Measurements from ENCODE around the gene TMEM132D. TPM values are rescaled to one million over a fixed set of nuclear protein-coding genes. Genes with fewer than 3 reads are reported as not detected.
"Not testable (repeated sequence)": the region's sequence is repeated elsewhere in the genome, so short reads cannot be mapped to it uniquely, and the experiment has no call there.

TMEM132D gene
- total RNA-seq, 1 donor from 2014 or later, result not detected

DNA sequence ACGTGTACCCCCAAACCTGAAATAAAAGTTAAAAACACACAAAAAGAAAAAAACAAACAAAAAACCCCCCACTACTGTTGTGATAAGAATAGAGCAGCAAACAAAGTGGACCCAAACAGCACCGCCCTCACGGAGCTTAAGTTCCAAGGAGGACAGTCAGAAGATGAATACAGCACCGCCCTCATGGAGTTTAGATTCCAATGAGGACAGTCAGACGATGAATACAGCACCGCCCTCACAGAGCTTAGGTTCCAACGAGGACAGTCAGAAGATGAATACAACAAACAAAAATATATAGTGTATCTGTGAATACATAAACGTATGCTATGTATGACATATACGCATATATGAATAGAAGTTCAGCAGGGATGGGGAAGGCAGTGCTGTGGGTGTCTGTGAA lies 696.7 kb downstream of the TMEM132D start:
- Mint-ChIP-seq H3K4me3 (no peak overlapping the region), H3K27me3 (ENCODE audit: insufficient read depth) (no peaks in the 10 kb centered on the region), H3K36me3 (ENCODE audit: low read depth) (no peaks in the 10 kb centered on the region), H3K4me1 (ENCODE audit: low read depth) (no peaks in the 10 kb centered on the region), H3K27ac (no peak overlapping the region), H3K9me3 (no peaks in the 10 kb centered on the region)
- no peak for DNase-seq (ENCODE audit: low spot score)
- intact Hi-C loops (cut with micrococcal nuclease), result no loop called here

- no peak overlapping the region for H3K4me3 Mint-ChIP-seq
- no peaks in the 10 kb centered on the region for H3K27me3 Mint-ChIP-seq (ENCODE audit: insufficient read depth)
- no peak for DNase-seq (ENCODE audit: low spot score)
- intact Hi-C loops (cut with micrococcal nuclease), result no loop called here
- H3K27ac Mint-ChIP-seq, result no peak overlapping the region
- no peaks in the 10 kb centered on the region for H3K4me1 Mint-ChIP-seq (ENCODE audit: low read depth)
- H3K9me3 Mint-ChIP-seq, result peaks cover 5% of the 10 kb centered on the region
- H3K36me3 Mint-ChIP-seq (ENCODE audit: low read depth), result no peaks in the 10 kb centered on the region
Measured at GRCh38 chr12:129203456-129203855, 700.4 kb downstream of the TMEM132D start.

DNA sequence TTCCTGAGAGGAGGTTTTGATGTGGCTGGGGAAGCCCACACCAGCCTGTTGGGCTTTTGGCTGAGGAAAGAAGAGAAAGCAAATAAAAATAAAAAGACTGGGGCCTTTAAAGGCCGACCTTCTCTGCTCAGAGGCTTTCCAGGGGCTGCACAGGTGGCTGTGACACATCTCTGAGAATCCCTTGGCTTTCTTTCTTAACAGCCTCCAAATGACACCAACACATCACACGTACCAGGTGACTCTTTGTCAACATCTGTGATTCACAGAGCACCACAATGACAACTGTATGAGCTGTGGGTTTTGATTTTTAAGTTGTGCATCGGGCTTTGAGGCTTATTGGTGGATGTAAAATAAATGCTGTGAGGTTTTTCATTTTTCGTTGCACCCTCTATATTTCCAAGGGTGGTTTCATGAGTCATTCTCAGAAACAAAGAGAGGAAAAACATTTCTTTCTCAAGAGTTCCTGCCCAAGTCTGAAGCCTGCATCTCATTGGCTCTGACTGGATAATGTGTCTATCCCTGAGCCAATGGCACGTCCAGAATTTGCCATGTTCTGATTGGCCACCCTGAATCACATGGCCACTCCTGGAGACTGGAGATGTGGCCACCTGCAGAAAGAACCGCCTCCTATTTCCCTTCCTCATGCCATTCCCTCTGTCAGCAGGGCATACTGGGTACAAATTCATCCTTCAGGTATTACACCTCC lies 701.6 kb downstream of the TMEM132D start:
- intact Hi-C loops (cut with micrococcal nuclease), result no loop called here
- H3K4me1 Mint-ChIP-seq (ENCODE audit: low read depth), result no peaks in the 10 kb centered on the region
- H3K9me3 Mint-ChIP-seq, result peaks cover 5% of the 10 kb centered on the region
- H3K27ac Mint-ChIP-seq, result no peak overlapping the region
- H3K36me3 Mint-ChIP-seq (ENCODE audit: low read depth), result no peaks in the 10 kb centered on the region
- no peak overlapping the region for H3K4me3 Mint-ChIP-seq
- no peaks in the 10 kb centered on the region for H3K27me3 Mint-ChIP-seq (ENCODE audit: insufficient read depth)
- no peak for DNase-seq (ENCODE audit: low spot score)

DNA sequence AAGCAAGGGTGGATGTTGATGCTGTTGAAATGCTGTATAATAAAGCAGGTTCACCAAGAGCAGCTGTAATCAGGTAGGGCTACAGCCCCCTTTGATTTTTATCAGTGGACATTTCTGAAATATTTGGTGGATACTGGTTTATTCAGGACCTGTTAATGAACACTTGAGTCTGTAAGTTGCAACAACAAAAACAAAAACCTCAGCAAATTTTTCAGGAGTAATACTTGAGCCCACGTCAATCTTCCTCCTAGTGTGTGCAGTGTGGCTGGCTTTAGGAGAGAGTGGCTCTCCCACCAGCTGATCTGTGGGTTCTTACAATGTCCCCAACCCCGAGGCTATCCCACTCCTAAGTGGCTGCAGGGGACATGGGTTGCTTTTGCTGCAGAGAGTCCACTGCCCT lies 702.8 kb downstream of the TMEM132D start:
- no peak for DNase-seq (ENCODE audit: low spot score)
- intact Hi-C loops (cut with micrococcal nuclease), result no loop called here
- H3K9me3 Mint-ChIP-seq, result peaks cover 10% of the 10 kb centered on the region
- no peaks in the 10 kb centered on the region for H3K4me1 Mint-ChIP-seq (ENCODE audit: low read depth)
- no peaks in the 10 kb centered on the region for H3K36me3 Mint-ChIP-seq (ENCODE audit: low read depth)
- H3K27me3 Mint-ChIP-seq (ENCODE audit: insufficient read depth), result no peaks in the 10 kb centered on the region
- H3K27ac Mint-ChIP-seq, result no peak overlapping the region
- H3K4me3 Mint-ChIP-seq, result no peak overlapping the region

DNA sequence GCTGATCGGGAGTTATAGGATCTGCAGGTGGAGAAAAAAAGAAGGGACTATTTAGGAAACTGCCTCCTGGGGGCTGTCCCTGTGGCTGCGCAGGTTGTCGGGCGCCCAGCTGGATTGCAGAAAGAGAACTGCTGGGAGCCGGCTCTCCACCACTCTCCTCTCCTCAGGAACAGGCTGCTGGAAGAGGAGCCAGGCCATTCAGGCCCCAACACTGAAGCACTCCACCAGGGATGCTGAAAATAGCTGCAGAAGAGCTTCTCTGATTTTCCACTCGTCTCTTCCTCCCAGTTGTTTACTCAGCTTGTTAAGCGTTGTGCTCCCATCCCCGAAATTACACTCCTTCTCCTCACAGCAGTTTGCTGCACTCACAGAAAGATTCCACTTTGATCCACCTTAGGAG lies 703.2 kb downstream of the TMEM132D start:
- no peak for DNase-seq (ENCODE audit: low spot score)

GRCh38 chr12:129196927-129197326 lies 706.9 kb downstream of the TMEM132D start:
- H3K4me1 Mint-ChIP-seq (ENCODE audit: low read depth), result no peaks in the 10 kb centered on the region
- DNase-seq (ENCODE audit: low spot score), result no peak
- H3K9me3 Mint-ChIP-seq, result peaks cover 23% of the 10 kb centered on the region
- H3K27ac Mint-ChIP-seq, result no peak overlapping the region
- H3K36me3 Mint-ChIP-seq (ENCODE audit: low read depth), result no peaks in the 10 kb centered on the region
- intact Hi-C loops (cut with micrococcal nuclease), result no loop called here
- H3K27me3 Mint-ChIP-seq (ENCODE audit: insufficient read depth), result no peaks in the 10 kb centered on the region
- no peak overlapping the region for H3K4me3 Mint-ChIP-seq

More for the DNA sequence above, 703.2 kb downstream of the TMEM132D start:
- Mint-ChIP-seq H3K27ac (no peak overlapping the region), H3K4me3 (no peak overlapping the region), H3K27me3 (ENCODE audit: insufficient read depth) (no peaks in the 10 kb centered on the region), H3K4me1 (ENCODE audit: low read depth) (no peaks in the 10 kb centered on the region), H3K36me3 (ENCODE audit: low read depth) (no peaks in the 10 kb centered on the region), H3K9me3 (peaks cover 10% of the 10 kb centered on the region)
- intact Hi-C loops (cut with micrococcal nuclease), result no loop called here

- intact Hi-C loops (cut with micrococcal nuclease), result no loop called here
- H3K36me3 Mint-ChIP-seq (ENCODE audit: low read depth), result no peaks in the 10 kb centered on the region
- H3K4me3 Mint-ChIP-seq, result no peak overlapping the region
- no peak overlapping the region for H3K27ac Mint-ChIP-seq
- H3K27me3 Mint-ChIP-seq (ENCODE audit: insufficient read depth), result no peaks in the 10 kb centered on the region
- no peak for DNase-seq (ENCODE audit: low spot score)
- no peaks in the 10 kb centered on the region for H3K4me1 Mint-ChIP-seq (ENCODE audit: low read depth)
- peaks cover 20% of the 10 kb centered on the region for H3K9me3 Mint-ChIP-seq
Measured at GRCh38 chr12:129195081-129195480, 708.7 kb downstream of the TMEM132D start.

DNA sequence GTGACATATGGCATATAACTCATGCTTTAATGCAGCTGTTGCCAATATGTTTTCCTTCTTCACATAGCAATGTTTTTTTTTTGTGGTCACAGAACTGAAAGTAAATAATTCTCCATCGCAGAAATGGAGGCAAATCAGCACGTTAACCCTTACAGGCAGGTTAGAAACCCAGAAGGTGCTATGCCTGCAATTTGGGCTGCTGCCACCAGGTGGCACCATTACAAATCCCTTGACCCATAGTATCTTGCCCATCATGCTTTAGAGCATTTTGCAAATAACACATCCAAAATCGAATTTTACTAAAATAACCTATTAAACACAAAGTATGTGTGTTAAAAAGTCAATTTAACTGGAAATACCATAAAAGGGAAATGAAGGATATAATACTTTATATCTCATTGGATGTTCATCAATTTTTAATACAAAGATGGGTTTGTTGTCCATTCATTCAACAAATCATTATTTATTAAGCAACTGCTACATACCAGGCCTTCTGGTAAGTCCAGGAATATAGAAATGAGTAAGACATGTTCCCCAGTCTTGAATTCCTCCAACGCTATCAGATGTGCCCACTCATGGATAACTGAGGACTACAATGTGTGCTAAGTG lies 710.5 kb downstream of the TMEM132D start:
- Mint-ChIP-seq H3K4me3 (no peak overlapping the region), H3K27ac (no peak overlapping the region), H3K27me3 (ENCODE audit: insufficient read depth) (no peaks in the 10 kb centered on the region), H3K9me3 (peaks cover 20% of the 10 kb centered on the region), H3K4me1 (ENCODE audit: low read depth) (no peaks in the 10 kb centered on the region), H3K36me3 (ENCODE audit: low read depth) (no peaks in the 10 kb centered on the region)
- no peak for DNase-seq (ENCODE audit: low spot score)
- intact Hi-C loops (cut with micrococcal nuclease), result loop anchor here (2.0 to 5.0 kb wide), 2 partner anchors 717 to 819 kb away; no protein-coding TSS in a partner anchor

GRCh38 chr12:129190827-129191226 lies 713.0 kb downstream of the TMEM132D start:
- no peaks in the 10 kb centered on the region for H3K27me3 Mint-ChIP-seq (ENCODE audit: insufficient read depth)
- H3K36me3 Mint-ChIP-seq (ENCODE audit: low read depth), result no peaks in the 10 kb centered on the region
- no peak overlapping the region for H3K4me3 Mint-ChIP-seq
- intact Hi-C loops (cut with micrococcal nuclease), result loop anchor here (5.0 kb wide), 1 partner anchor 821 kb away; no protein-coding TSS in a partner anchor
- H3K27ac Mint-ChIP-seq, result no peak overlapping the region
- H3K4me1 Mint-ChIP-seq (ENCODE audit: low read depth), result no peaks in the 10 kb centered on the region
- peaks cover 14% of the 10 kb centered on the region for H3K9me3 Mint-ChIP-seq
- DNase-seq (ENCODE audit: low spot score), result no peak

DNA sequence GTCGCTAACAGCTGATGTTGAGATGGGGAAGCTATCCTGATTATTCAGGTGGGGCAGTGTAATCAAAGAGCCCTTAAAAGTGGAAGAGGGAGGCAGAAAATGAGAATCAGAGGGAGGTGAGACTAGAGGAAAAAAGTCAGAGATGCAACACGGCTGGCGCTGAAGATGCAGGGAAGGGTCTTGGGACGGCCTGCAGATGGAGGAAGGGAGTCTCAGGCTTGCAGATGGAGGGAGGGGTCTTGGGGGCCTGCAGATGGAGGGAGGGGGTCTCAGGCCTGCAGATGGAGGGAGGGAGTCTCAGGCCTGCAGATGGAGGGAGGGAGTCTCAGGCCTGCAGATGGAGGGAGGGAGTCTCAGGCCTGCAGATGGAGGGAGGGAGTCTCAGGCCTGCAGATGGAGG lies 713.9 kb downstream of the TMEM132D start:
- H3K9me3 Mint-ChIP-seq, result peaks cover 14% of the 10 kb centered on the region
- H3K4me1 Mint-ChIP-seq (ENCODE audit: low read depth); H3K27me3 Mint-ChIP-seq (ENCODE audit: insufficient read depth); H3K36me3 Mint-ChIP-seq (ENCODE audit: low read depth); H3K4me3 Mint-ChIP-seq; DNase-seq (ENCODE audit: low spot score); H3K27ac Mint-ChIP-seq: not testable (repeated sequence)
- intact Hi-C loops (cut with micrococcal nuclease), result loop anchor here (5.0 kb wide), 1 partner anchor 822 kb away; no protein-coding TSS in a partner anchor

DNA sequence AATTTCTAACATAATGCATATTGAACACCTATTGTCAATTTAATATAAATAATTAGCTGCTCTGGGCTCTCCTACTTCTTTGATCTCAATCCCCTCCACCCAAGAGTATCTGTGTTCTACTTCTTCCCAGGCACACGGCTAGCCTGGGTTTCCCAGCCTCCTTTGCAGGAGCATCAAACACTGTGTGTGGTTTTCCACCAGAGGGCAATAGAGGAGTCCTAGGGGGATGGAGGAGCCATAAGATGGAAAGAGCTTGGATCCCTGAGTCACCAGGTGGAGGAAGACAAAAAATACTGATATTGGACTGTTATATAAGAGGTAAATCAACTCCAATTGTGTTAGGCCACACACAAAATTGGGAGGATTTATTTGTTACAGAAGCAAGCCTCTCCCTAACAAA lies 716.9 kb downstream of the TMEM132D start:
- no peaks in the 10 kb centered on the region for H3K27me3 Mint-ChIP-seq (ENCODE audit: insufficient read depth)
- H3K27ac Mint-ChIP-seq, result no peak overlapping the region
- H3K4me3 Mint-ChIP-seq, result no peak overlapping the region
- no peaks in the 10 kb centered on the region for H3K4me1 Mint-ChIP-seq (ENCODE audit: low read depth)
- intact Hi-C loops (cut with micrococcal nuclease), result no loop called here
- H3K36me3 Mint-ChIP-seq (ENCODE audit: low read depth), result no peaks in the 10 kb centered on the region
- peaks cover 2% of the 10 kb centered on the region for H3K9me3 Mint-ChIP-seq
- no peak for DNase-seq (ENCODE audit: low spot score)

DNA sequence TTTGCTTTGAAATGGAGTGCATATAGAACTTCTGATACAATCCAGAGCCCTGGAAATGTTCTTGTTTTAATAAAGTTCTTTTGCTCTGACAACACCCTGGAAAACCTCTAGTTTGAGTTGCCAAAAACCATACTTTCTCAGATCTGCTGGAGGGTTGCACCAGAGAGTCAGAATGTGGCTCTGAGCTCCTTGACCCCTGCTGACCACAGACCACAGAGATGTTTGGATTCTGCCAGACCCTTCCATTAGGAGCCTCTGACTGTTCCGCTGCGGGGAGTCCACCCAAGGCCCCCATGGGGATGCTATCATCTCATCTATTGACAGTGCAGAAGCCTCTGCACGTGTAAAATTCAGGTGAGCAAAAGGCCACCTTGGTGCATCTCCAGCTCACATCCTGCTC lies 718.0 kb downstream of the TMEM132D start:
- DNase-seq (ENCODE audit: low spot score), result no peak
- Mint-ChIP-seq H3K27ac (no peak overlapping the region), H3K4me3 (no peak overlapping the region), H3K36me3 (ENCODE audit: low read depth) (no peaks in the 10 kb centered on the region), H3K4me1 (ENCODE audit: low read depth) (no peaks in the 10 kb centered on the region), H3K9me3 (peaks cover 3% of the 10 kb centered on the region), H3K27me3 (ENCODE audit: insufficient read depth) (no peaks in the 10 kb centered on the region)
- intact Hi-C loops (cut with micrococcal nuclease), result no loop called here

DNA sequence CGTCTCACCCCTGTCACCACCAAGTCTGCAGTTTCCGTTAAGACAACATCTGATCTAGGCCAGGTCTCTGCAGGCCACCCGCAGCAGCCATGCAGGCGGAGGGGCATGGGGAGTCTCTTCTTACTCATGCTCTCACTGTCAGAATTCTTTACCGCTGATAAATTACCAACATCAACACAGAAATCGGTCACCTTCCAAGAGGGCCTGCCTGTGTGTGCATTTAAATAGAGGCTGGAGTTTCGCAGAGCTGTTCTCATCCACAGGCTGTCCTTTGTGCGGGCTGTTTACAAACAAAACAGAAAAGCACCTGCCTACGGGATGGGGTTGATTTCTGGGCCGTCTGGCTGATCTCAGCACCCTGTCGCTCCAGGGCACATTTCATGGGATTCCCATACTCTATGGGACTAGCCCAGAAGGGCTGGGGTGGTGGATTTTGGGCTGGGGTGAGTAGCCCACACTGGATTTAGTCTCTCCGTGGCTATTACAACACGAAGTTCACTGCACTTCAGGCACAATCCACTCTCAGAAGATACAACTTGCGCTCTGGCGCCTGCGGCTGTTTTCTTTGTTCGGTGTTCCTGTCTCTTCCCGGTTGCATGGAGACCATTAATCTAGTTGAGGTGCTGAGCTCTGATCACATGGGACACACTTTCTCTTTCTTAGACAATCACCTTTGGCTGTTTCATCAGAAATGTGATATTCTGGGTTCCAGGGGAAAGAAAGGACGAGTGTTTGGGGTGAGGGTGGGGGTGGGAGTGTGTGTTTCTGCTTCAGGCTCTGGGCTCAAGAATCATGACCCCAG lies 719.5 kb downstream of the TMEM132D start:
- H3K9me3 Mint-ChIP-seq, result peaks cover 8% of the 10 kb centered on the region
- no peak for DNase-seq (ENCODE audit: low spot score)
- intact Hi-C loops (cut with micrococcal nuclease), result no loop called here
- no peaks in the 10 kb centered on the region for H3K4me1 Mint-ChIP-seq (ENCODE audit: low read depth)
- no peaks in the 10 kb centered on the region for H3K27me3 Mint-ChIP-seq (ENCODE audit: insufficient read depth)
- H3K4me3 Mint-ChIP-seq, result no peak overlapping the region
- no peak overlapping the region for H3K27ac Mint-ChIP-seq
- no peaks in the 10 kb centered on the region for H3K36me3 Mint-ChIP-seq (ENCODE audit: low read depth)

Data from activated T-helper 1 cell treated with anti-CD3 and anti-CD28 coated beads, Interleukin-12 subunit alpha, Interleukin-12 subunit beta, Interleukin-2, Interleukin-4 antibody, amounts not matched to agents 30 ng/mL and 10 ng/mL and 1 ng/mL, durations not matched to agents 14 hours and 24 hours and 36 hours (primary cell).